A673 (cell line): ENCODE measurements around the gene SARDH. TPM values are rescaled to one million over a fixed set of nuclear protein-coding genes. Genes with fewer than 3 reads are reported as not detected.

Experiments used
- BruUV-seq: library from RNA; stranded (reverse); fragments of 400-500 nt; replicated peaks from 2 replicates; lab custom pipeline; 2021; lab: Mats Ljungman, UMichigan
- CTCF ChIA-PET: fragments of 300-600 bp; sonication (Branson Sonifier 250); formaldehyde crosslinking; loops from one replicate; lab custom pipeline; 2022; ENCODE audit warnings: antibody characterized with exemption; lab: Charles Lee
- POLR2A ChIA-PET: fragments of 300-600 bp; sonication (Branson Sonifier 250); formaldehyde crosslinking; loops from one replicate; lab custom pipeline; 2022; ENCODE audit warnings: antibody characterized with exemption; ENCODE audit not compliant: low non-redundant PET; lab: Charles Lee
- DNase-seq: peaks from one replicate; pipeline ENCODE4 v3.0.0-alpha.2; 2015; ENCODE audit warnings: low spot score
- H3K27ac ChIP-seq: fragments of 200-600 bp; sonication (generic); 2 replicates; pipeline ENCODE4 v1.5.1; 2016; ENCODE audit warnings: mixed run types, low read depth, mild to moderate bottlenecking, mixed read lengths, antibody characterized with exemption, low read length; ENCODE audit not compliant: poor library complexity, severe bottlenecking
- H3K27me3 ChIP-seq: fragments of 200-600 bp; sonication (generic); replicated peaks from 2 replicates; pipeline ENCODE4 v1.6.1; 2017; ENCODE audit warnings: mixed run types, low read depth, mild to moderate bottlenecking, mixed read lengths, antibody characterized with exemption, low read length; ENCODE audit not compliant: insufficient read depth, poor library complexity
- H3K36me3 ChIP-seq: fragments of 200-600 bp; sonication (generic); 2 replicates; pipeline ENCODE4 v1.6.1; 2016; ENCODE audit warnings: mixed run types, mild to moderate bottlenecking, mixed read lengths, antibody characterized with exemption, low read length; ENCODE audit not compliant: insufficient read depth, poor library complexity, severe bottlenecking
- H3K4me1 ChIP-seq: fragments of 200-600 bp; sonication (generic); 2 replicates; pipeline ENCODE4 v1.6.1; 2017; ENCODE audit warnings: mixed run types, mild to moderate bottlenecking, mixed read lengths, antibody characterized with exemption, low read length; ENCODE audit not compliant: insufficient read depth, poor library complexity, severe bottlenecking
- H3K4me3 ChIP-seq: fragments of 200-600 bp; sonication (generic); 2 replicates; pipeline ENCODE4 v1.5.1; 2016; ENCODE audit warnings: low read depth, mixed run types, mild to moderate bottlenecking, mixed read lengths, low read length; ENCODE audit not compliant: poor library complexity, severe bottlenecking
- H3K9me3 ChIP-seq: fragments of 200-600 bp; sonication (generic); 2 replicates; pipeline ENCODE4 v1.6.1; 2016; ENCODE audit warnings: mixed run types, low read depth, mild to moderate bottlenecking, mixed read lengths, antibody characterized with exemption, low read length; ENCODE audit not compliant: poor library complexity, severe bottlenecking
- EZH2 ChIP-seq: fragments of 200-600 bp; sonication (generic); IDR thresholded peaks from 2 replicates; pipeline ENCODE4 v1.6.1; 2017; ENCODE audit warnings: borderline replicate concordance, low read depth, mild to moderate bottlenecking, mixed read lengths, antibody characterized with exemption, low read length; ENCODE audit not compliant: poor library complexity, severe bottlenecking
- intact Hi-C: fragments of 100-400 bp; cut with micrococcal nuclease; formaldehyde crosslinking; loops from one replicate; pipeline ENCODE4 v1.10.0; 2022; ENCODE audit not compliant: unreplicated experiment
- total RNA-seq: library from RNA; stranded (reverse); gene quantifications from 2 replicates; pipeline ENCODE4 v1.2.3, GENCODE V29; 2021
- TF ChIP-seq, protein P1 (sequence below): fragments of 300-800, 200-600 bp; sonication (generic); conservative IDR thresholded peaks from 2 replicates; pipeline ENCODE4 v1.5.1; 2017; ENCODE audit warnings: low read depth, mild to moderate bottlenecking, antibody characterized with exemption, low read length, moderate library complexity, mixed read lengths

Gene SARDH
- total RNA-seq, 1 experiment from 2014 or later: 0.37 TPM

GRCh38 chr9:133654736-133655657 is 83.2 kb downstream of the SARDH start:
- Histone ChIP-seq H3K27me3 (peaks cover 40% of the 10 kb centered on the region), H3K36me3 (no peaks in the 10 kb centered on the region), H3K4me3 (no peak overlapping the region), H3K9me3 (no peaks in the 10 kb centered on the region), H3K4me1 (peaks cover 16% of the 10 kb centered on the region), H3K27ac (no peak overlapping the region)
- ChIA-PET CTCF (interaction anchor here (0.6 kb wide), 1 partner anchor 34 kb away, joined by 4 read pairs; no protein-coding TSS in a partner anchor), POLR2A (no interaction called here)
- TF ChIP-seq, protein P1, sequence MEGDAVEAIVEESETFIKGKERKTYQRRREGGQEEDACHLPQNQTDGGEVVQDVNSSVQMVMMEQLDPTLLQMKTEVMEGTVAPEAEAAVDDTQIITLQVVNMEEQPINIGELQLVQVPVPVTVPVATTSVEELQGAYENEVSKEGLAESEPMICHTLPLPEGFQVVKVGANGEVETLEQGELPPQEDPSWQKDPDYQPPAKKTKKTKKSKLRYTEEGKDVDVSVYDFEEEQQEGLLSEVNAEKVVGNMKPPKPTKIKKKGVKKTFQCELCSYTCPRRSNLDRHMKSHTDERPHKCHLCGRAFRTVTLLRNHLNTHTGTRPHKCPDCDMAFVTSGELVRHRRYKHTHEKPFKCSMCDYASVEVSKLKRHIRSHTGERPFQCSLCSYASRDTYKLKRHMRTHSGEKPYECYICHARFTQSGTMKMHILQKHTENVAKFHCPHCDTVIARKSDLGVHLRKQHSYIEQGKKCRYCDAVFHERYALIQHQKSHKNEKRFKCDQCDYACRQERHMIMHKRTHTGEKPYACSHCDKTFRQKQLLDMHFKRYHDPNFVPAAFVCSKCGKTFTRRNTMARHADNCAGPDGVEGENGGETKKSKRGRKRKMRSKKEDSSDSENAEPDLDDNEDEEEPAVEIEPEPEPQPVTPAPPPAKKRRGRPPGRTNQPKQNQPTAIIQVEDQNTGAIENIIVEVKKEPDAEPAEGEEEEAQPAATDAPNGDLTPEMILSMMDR: no peak
- no peak for TF ChIP-seq EZH2
- no TSS peak for BruUV-seq
- intact Hi-C loops: no loop called here
- DNase-seq: no peak

DNA sequence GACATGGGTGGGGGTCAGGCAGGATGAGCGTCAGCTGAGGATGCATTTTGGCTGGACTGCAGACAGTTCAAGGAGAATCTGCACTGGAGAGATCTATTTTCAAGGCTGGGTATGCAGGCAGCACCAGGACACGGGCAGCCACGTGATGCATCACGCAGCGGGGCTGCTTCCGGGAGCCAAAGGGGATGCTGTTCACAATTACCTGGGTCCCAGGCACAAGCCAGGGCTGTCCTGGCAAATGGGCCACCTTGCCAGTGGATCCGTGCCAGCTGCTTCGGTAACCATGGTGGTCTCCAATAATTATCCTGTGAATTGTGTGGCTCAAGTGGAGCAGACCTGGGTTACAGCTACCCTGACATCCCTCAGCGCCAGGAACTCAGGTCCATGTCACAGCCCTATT is 84.5 kb downstream of the SARDH start:
- H3K9me3 ChIP-seq: no peaks in the 10 kb centered on the region
- H3K27ac ChIP-seq: no peak overlapping the region
- BruUV-seq: no TSS peak
- TF ChIP-seq EZH2: no peak
- ChIA-PET POLR2A (no interaction called here), CTCF (no interaction called here)
- H3K4me1 ChIP-seq: peaks cover 6% of the 10 kb centered on the region
- no peak for DNase-seq
- H3K4me3 ChIP-seq: no peak overlapping the region
- no peaks in the 10 kb centered on the region for H3K36me3 ChIP-seq
- peaks cover 51% of the 10 kb centered on the region for H3K27me3 ChIP-seq
- intact Hi-C loops: no loop called here

GRCh38 chr9:133650026-133650425 is 88.1 kb downstream of the SARDH start:
- BruUV-seq: no TSS peak
- Histone ChIP-seq H3K27me3 (peaks cover 19% of the 10 kb centered on the region), H3K27ac (no peak overlapping the region), H3K9me3 (no peaks in the 10 kb centered on the region), H3K4me1 (no peaks in the 10 kb centered on the region), H3K36me3 (no peaks in the 10 kb centered on the region), H3K4me3 (no peak overlapping the region)
- DNase-seq: no peak
- TF ChIP-seq EZH2: no peak
- TF ChIP-seq, protein P1: no peak
- ChIA-PET CTCF (no interaction called here), POLR2A (no interaction called here)
- intact Hi-C loops: no loop called here
